H1 (cell line): ENCODE data around the gene SLC5A10. TPM values are rescaled to one million over a fixed set of nuclear protein-coding genes. Genes with fewer than 3 reads are reported as not detected.
A peak's percentile ranks its signal among the peaks of the same experiment; 100 is the strongest.
"Not testable (repeated sequence)": the region's sequence is repeated elsewhere in the genome, so short reads cannot be mapped to it uniquely, and the experiment has no call there.

Experiments
- CTCF ChIA-PET: fragments of 300-600 bp; sonication (Branson Sonifier 250); formaldehyde crosslinking; loops from one replicate; lab custom pipeline; 2021; ENCODE audit not compliant: partially characterized antibody; lab: Charles Lee
- POLR2A ChIA-PET: fragments of 300-600 bp; sonication (Branson Sonifier 250); formaldehyde crosslinking; loops from one replicate; lab custom pipeline; 2021; ENCODE audit warnings: inconsistent platforms; ENCODE audit not compliant: partially characterized antibody; lab: Charles Lee
- DNase-seq, 2 experiments: peaks; one replicate each; pipeline versions ENCODE4 v3.0.0 to v3.0.0-alpha.2; 2010 to 2022; ENCODE audit warnings: low spot score in 2 of 2, low read depth in 1 of 2, mixed read lengths in 1 of 2
- FAIRE-seq: peaks from 2 replicates; lab custom pipeline; 2011; peaks lifted over from hg19 to GRCh38; lab: Jason Lieb, UNC
- H2AFZ ChIP-seq: 2 replicates; pipeline ENCODE4 v1.8.1; 2012; ENCODE audit warnings: low read length, inconsistent platforms
- H2AK5ac ChIP-seq: 2 replicates; pipeline ENCODE4 v1.6.1; 2013; ENCODE audit warnings: low read depth, low read length
- H2BK120ac ChIP-seq: replicated peaks from 2 replicates; pipeline ENCODE3; 2013; ENCODE audit warnings: low read depth, low read length, inconsistent platforms
- H2BK12ac ChIP-seq: 2 replicates; pipeline ENCODE4 v1.6.1; 2013; ENCODE audit warnings: low read depth, low read length
- H2BK15ac ChIP-seq: 2 replicates; pipeline ENCODE4 v1.6.1; 2013; ENCODE audit warnings: low read length
- H2BK20ac ChIP-seq: 2 replicates; pipeline ENCODE4 v1.6.1; 2013; ENCODE audit warnings: low read length
- H2BK5ac ChIP-seq: 2 replicates; pipeline ENCODE4 v1.6.1; 2013; ENCODE audit warnings: low read depth, low read length
- H3K14ac ChIP-seq: 2 replicates; pipeline ENCODE4 v1.6.1; 2013; ENCODE audit warnings: inconsistent platforms; ENCODE audit not compliant: insufficient read length
- H3K18ac ChIP-seq: 2 replicates; pipeline ENCODE4 v1.6.1; 2013; ENCODE audit warnings: low read length; ENCODE audit errors: extremely low read depth
- H3K23ac ChIP-seq: 2 replicates; pipeline ENCODE4 v1.6.1; 2013; ENCODE audit warnings: inconsistent platforms; ENCODE audit not compliant: insufficient read length
- H3K23me2 ChIP-seq: 2 replicates; pipeline ENCODE4 v1.6.1; 2013; ENCODE audit warnings: low read depth, low read length
- H3K27ac ChIP-seq: 2 replicates; pipeline ENCODE4 v1.6.1; 2011; ENCODE audit warnings: low read depth, low read length, inconsistent platforms
- H3K27me3 ChIP-seq, 4 experiments: replicated peaks in 1 of 4; 1 replicate in 1 of 4; 2 replicates in 3 of 4; pipeline versions ENCODE4 v1.6.1 to v1.8.1; 2011 to 2013; ENCODE audit warnings: low read length in 3 of 4, mild to moderate bottlenecking in 3 of 4, inconsistent platforms in 2 of 4, mixed read lengths in 2 of 4, moderate library complexity in 1 of 4; ENCODE audit not compliant: control insufficient read depth in 3 of 4, insufficient read depth in 3 of 4; ENCODE audit errors: extremely low read depth in 1 of 4
- H3K36me3 ChIP-seq, 4 experiments: 2 replicates each; pipeline versions ENCODE4 v1.6.1 to v1.8.1; 2011 to 2013; ENCODE audit warnings: mild to moderate bottlenecking in 4 of 4, low read length in 3 of 4, moderate library complexity in 2 of 4, control low read depth in 1 of 4, inconsistent platforms in 1 of 4; ENCODE audit not compliant: insufficient read depth in 4 of 4, control insufficient read depth in 2 of 4
- H3K4ac ChIP-seq: replicated peaks from 2 replicates; pipeline ENCODE3; 2013; ENCODE audit warnings: low read length, low read depth, mixed read lengths, inconsistent platforms; ENCODE audit not compliant: insufficient read length
- H3K4me1 ChIP-seq, 4 experiments: replicated peaks in 1 of 4; 1 replicate in 1 of 4; 2 replicates in 3 of 4; pipeline versions ENCODE4 v1.6.1 to v1.8.1; 2011 to 2013; ENCODE audit warnings: low read length in 3 of 4, inconsistent platforms in 2 of 4, mixed read lengths in 1 of 4; ENCODE audit not compliant: insufficient read depth in 4 of 4, control insufficient read depth in 3 of 4
- H3K4me2 ChIP-seq, 2 experiments: 2 replicates each; pipeline versions ENCODE4 v1.6.1 to v1.8.1; 2011 to 2013; ENCODE audit warnings: low read depth in 2 of 2, low read length in 2 of 2, control low read depth in 1 of 2, inconsistent platforms in 1 of 2, mild to moderate bottlenecking in 1 of 2; ENCODE audit not compliant: insufficient read depth in 1 of 2
- H3K4me3 ChIP-seq, 4 experiments: fragments of 200-600, 300-600 bp in 1 of 4; sonication (generic), shearing (Covaris generic), sonication (Bioruptor Twin) in 1 of 4; 2 replicates each; pipeline versions ENCODE4 v1.5.1 to v1.8.1; 2011 to 2016; ENCODE audit warnings: low read length in 4 of 4, low read depth in 3 of 4, control low read depth in 2 of 4, inconsistent platforms in 2 of 4, mild to moderate bottlenecking in 2 of 4, mixed read lengths in 1 of 4, moderate library complexity in 1 of 4; ENCODE audit not compliant: insufficient read depth in 2 of 4; ENCODE audit errors: extremely low read depth in 1 of 4
- H3K56ac ChIP-seq: replicated peaks from 2 replicates; pipeline ENCODE3; 2013; ENCODE audit warnings: low read depth, mild to moderate bottlenecking, mixed read lengths, low read length, inconsistent platforms; ENCODE audit not compliant: insufficient read length
- H3K79me1 ChIP-seq: 2 replicates; pipeline ENCODE4 v1.6.1; 2013; ENCODE audit warnings: low read depth, low read length, control low read depth
- H3K79me2 ChIP-seq, 2 experiments: 2 replicates each; pipeline versions ENCODE4 v1.6.1 to v1.8.1; 2012 to 2013; ENCODE audit warnings: low read length in 2 of 2, mild to moderate bottlenecking in 2 of 2, inconsistent platforms in 1 of 2; ENCODE audit not compliant: insufficient read depth in 2 of 2, control insufficient read depth in 1 of 2
- H3K9ac ChIP-seq, 4 experiments: replicated peaks in 1 of 4; 1 replicate in 1 of 4; 2 replicates in 3 of 4; pipeline versions ENCODE4 v1.6.1 to v1.8.1; 2011 to 2013; ENCODE audit warnings: low read depth in 3 of 4, low read length in 3 of 4, control low read depth in 2 of 4, mild to moderate bottlenecking in 2 of 4, moderate library complexity in 2 of 4, inconsistent platforms in 1 of 4; ENCODE audit errors: extremely low read depth in 1 of 4
- H3K9me3 ChIP-seq, 2 experiments: 2 replicates each; pipeline versions ENCODE4 v1.6.1 to v1.8.1; 2012 to 2013; ENCODE audit warnings: mild to moderate bottlenecking in 2 of 2, moderate library complexity in 2 of 2, control low read depth in 1 of 2, inconsistent platforms in 1 of 2, low read depth in 1 of 2, low read length in 1 of 2, mixed read lengths in 1 of 2; ENCODE audit not compliant: insufficient read depth in 2 of 2
- H4K20me1 ChIP-seq, 2 experiments: replicated peaks in 1 of 2; 2 replicates each; pipeline versions ENCODE3 to v1.8.1; 2011 to 2013; ENCODE audit warnings: inconsistent platforms in 2 of 2, low read length in 2 of 2, mild to moderate bottlenecking in 1 of 2; ENCODE audit not compliant: insufficient read depth in 2 of 2, control insufficient read depth in 1 of 2
- H4K5ac ChIP-seq: 2 replicates; pipeline ENCODE4 v1.6.1; 2013; ENCODE audit warnings: low read length, low read depth, mixed read lengths, inconsistent platforms; ENCODE audit not compliant: insufficient read length
- H4K8ac ChIP-seq: 2 replicates; pipeline ENCODE4 v1.8.0; 2013; ENCODE audit warnings: mild to moderate bottlenecking, moderate library complexity, low read length, inconsistent platforms; ENCODE audit not compliant: insufficient read depth; ENCODE audit errors: extremely low read depth
- H4K91ac ChIP-seq: replicated peaks from 2 replicates; pipeline ENCODE3; 2013; ENCODE audit warnings: low read length, mixed read lengths, inconsistent platforms; ENCODE audit not compliant: insufficient read length
- WGBS, 2 experiments: shearing (Covaris generic) in 1 of 2; methylation state at CpG; one replicate each; pipeline versions ENCODE4 v1.1.6 to v1.1.7; 2013 to 2015; ENCODE audit warnings: low lambda C conversion rate in 2 of 2, mixed read lengths in 2 of 2, inconsistent platforms in 1 of 2, low coverage in 1 of 2, missing lambda C conversion rate in 1 of 2; ENCODE audit not compliant: insufficient replicate concordance in 2 of 2, insufficient coverage in 1 of 2, insufficient read length in 1 of 2; ENCODE audit errors: extremely low coverage in 1 of 2, missing lambda C conversion rate in 1 of 2; 5-methylcytosine and 5-hydroxymethylcytosine counted together
- polyA plus RNA-seq, 7 experiments: library from polyadenylated mRNA; depleted of rRNA in 3 of 7; stranded (reverse) in 5 of 7; unstranded in 2 of 7; fragments of >200 nt in 5 of 7; fragments of 200-250 nt in 2 of 7; gene quantifications; 1 replicate in 5 of 7; 2 replicates in 1 of 7; 4 replicates in 1 of 7; pipeline versions ENCODE4 v1.2.1 to v1.2.3, GENCODE V29; 2011 to 2013; ENCODE audit warnings: missing spikeins in 2 of 7, mixed read lengths in 2 of 7
- total RNA-seq: library from RNA; stranded (reverse); fragmentation: NEBNext Ultra II Directional; extraction: Animal tissue kit (Norgen Biotek cat#: 25700); gene quantifications from 2 replicates; pipeline ENCODE4 v1.2.1, GENCODE V29; 2021

The SLC5A10 gene
- total and polyA plus RNA-seq, 2 of the 8 experiments (the other 6 are each of a cell fraction or from before 2014, with no cell fraction given) = 0.05 to 0.11 TPM

GRCh38 chr17:19029740-19030139 is 77.8 kb downstream of the SLC5A10 start:
- DNase-seq, H2AFZ ChIP-seq, H3K56ac ChIP-seq, H3K79me2 ChIP-seq, H3K27ac ChIP-seq, POLR2A ChIA-PET, H4K20me1 ChIP-seq, H3K4me1 ChIP-seq, H3K79me1 ChIP-seq, H2BK20ac ChIP-seq, H3K9ac ChIP-seq, H3K27me3 ChIP-seq, H3K36me3 ChIP-seq, H3K23ac ChIP-seq, H2BK12ac ChIP-seq, H3K14ac ChIP-seq, H3K9me3 ChIP-seq, H3K4me2 ChIP-seq, H3K23me2 ChIP-seq, H4K91ac ChIP-seq, CTCF ChIA-PET, H3K4me3 ChIP-seq, H4K5ac ChIP-seq, H2BK15ac ChIP-seq, H4K8ac ChIP-seq, H2BK120ac ChIP-seq, H3K4ac ChIP-seq, H2BK5ac ChIP-seq, H2AK5ac ChIP-seq, H3K18ac ChIP-seq: not testable (repeated sequence)
- WGBS, 2 experiments = no CpG with 5 or more reads among the region's 5 CpGs
- FAIRE-seq = peak; percentile 77

- H3K79me2 ChIP-seq, POLR2A ChIA-PET, DNase-seq, H3K4me3 ChIP-seq, H3K23me2 ChIP-seq, H3K27ac ChIP-seq, H4K20me1 ChIP-seq, H3K4me2 ChIP-seq, CTCF ChIA-PET, H2BK5ac ChIP-seq, FAIRE-seq, H2BK20ac ChIP-seq, H4K91ac ChIP-seq, H3K27me3 ChIP-seq, H4K8ac ChIP-seq, H3K36me3 ChIP-seq, H3K9me3 ChIP-seq, H3K18ac ChIP-seq, H3K56ac ChIP-seq, H3K4ac ChIP-seq, H2AK5ac ChIP-seq, H2BK12ac ChIP-seq, H3K14ac ChIP-seq, H3K9ac ChIP-seq, H3K79me1 ChIP-seq, H4K5ac ChIP-seq, H2AFZ ChIP-seq, H3K4me1 ChIP-seq, H2BK15ac ChIP-seq, H2BK120ac ChIP-seq, H3K23ac ChIP-seq: not testable (repeated sequence)
- no CpG with 5 or more reads among the region's 5 CpGs for WGBS, 2 experiments
Observed at GRCh38 chr17:19030771-19031449, 78.9 kb downstream of the SLC5A10 start.
